DLD1 (cell line): ENCODE measurements around the gene NOXA1.

Experiments used
- in situ Hi-C: cut with HindIII; loops from 2 replicates; pipeline ENCODE4 v1.10.0; 2017; ENCODE audit warnings: low sequenced_read_pairs

The NOXA1 gene

DNA sequence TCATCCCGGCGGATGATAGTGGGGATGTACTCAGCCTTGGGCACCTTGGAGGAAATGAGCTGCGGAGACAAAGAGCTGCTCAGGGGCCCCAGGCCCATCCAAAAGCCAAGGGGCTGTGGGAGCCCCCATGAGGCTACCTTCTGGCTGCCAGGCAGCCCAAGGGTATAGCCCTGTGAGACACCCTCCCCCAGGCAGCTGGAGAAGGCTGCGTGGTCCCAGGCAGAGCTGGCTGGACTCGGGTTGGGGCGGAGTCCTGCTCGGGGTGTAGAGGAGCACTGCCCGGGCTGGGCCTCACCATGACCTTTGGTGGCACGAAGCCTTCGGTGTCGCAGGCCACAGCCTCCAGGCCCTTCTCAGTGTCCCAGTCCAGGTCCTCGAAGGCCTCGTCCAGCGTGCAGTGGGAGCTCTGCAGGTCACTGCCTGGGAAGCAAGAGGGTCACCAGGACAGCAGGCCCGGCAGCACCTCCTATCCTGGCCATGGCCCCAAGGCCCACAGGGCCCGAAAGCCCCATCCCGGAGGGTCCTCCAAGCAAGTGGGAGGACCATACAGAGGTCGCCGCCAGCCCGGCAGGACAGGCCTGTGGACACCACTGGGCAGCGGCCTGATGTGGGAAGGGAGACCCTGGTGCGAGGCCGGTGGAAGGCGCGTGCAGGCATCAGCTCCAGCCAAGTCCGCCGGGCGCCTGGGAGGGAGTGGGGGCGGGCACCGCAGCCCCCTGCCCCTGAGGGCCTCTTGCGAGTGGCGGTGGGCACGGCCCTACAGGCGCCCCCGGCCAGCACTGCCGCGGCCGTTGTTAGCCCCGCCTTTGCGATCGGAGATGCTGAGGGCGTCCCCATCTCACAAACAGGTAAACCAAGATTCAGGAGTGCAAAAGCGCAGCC lies 29.8 kb downstream of the NOXA1 start:
- in situ Hi-C loops: no loop called here

DNA sequence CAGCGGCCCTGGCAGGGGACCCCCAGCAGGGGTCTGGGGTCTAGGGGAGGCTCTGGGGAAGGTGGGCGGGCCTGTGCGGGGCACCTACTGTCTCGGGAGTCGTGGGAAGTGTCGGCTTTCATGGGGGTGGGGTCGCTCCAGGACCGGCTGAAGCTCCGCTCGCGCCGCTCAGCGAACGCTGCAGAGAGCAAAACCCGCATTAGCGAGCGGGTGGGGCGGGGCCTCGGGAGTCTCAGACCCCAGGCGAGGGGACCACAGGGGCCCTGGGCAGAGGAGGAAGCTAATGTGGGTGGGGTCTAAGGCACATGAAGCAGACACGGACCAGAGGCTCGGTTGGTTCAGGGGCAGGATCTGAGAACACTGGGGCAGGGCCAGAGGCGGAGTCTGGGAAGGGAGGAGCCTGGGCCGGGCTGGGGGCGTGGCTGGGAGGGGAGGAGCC lies 30.5 kb downstream of the NOXA1 start:
- in situ Hi-C loops: no loop called here

DNA sequence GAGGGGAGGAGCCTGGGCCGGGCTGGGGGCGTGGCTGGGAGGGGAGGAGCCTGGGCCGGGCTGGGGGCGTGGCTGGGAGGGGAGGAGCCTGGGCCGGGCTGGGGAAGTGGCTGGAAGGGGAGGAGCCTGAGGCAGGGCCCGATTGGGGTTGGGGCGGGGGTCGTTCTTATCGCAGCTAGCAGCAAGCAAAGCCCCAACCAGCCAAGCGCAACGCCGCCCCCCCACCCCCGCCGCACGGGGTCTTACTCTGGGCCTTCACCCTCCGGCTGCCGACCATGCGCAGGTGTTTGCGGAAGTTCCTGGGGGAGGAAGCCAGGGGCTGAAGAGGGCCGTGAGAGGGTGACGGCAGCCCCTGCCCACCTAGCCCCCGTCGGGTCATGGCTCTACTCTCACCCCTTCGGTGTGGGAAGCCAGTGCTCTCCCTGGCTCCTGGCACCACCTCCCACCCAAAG lies 31.0 kb downstream of the NOXA1 start:
- in situ Hi-C loops: no loop called here

DNA sequence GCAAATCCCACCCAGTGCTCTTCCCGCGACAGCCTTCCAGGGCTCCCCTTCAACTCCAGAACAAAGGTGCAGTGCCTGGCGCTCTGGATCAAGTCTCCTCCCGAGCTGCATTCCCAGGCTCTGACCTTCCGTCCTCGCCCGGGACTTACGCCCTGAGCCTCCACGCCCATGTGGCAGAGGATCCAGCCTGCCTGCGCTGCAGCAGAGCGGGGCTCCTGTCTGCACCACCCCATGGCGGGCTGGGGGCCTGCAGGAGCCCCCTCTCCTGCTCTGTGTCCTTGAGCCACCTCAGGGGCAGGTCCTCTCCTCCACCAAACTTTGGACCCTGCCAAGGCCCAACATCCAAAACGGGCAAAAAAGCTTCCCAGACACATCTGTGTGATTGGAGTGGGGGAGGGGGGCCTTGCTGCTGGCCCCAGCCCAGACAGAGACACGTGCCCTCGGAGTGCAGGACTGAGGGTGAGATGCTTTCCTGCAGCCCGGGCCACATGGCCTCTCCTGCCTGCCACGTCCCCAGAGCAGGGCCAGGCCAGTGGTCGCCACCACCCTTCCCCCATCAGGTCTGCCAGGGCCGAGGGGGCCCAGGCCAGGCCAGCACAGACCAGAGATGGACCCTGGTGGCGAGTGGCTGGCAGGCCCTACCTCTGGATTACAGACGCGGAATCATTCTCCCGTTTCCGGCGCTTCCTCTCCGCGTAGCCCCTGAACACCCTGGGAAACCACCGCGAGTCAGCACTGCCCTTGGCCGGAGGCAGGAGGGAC lies 31.6 kb downstream of the NOXA1 start:
- in situ Hi-C loops: no loop called here

DNA sequence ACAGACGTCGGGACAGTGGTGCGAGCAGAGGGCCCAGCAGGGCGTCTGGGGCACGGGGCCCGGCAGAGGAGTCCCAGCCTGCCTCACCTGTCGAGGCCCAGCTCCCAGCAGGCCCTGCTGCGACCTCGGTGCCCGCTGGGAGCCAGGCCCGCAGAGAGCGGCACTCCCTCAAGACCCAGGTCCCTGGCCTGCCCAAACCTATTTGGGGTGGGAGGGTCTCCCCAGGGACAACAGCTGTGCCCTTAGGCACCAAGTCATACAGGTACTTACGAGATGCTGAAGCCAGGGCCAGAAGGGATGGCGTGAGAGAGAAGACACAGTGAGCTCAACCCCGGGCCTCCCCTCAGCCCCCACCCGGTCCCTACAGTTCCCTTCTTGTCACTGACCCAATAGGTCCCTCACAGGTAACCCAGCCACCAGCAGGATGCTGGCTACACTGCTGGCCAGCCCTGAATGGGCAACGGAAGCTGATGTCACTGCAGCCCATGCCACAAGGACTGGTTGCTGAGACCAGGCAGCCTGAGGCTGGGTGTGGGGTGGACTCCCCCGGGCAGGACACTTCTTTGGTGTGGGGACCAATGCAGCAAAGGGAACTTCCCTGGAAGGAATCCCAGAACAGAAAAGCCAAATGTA lies 32.3 kb downstream of the NOXA1 start:
- in situ Hi-C loops: no loop called here

DNA sequence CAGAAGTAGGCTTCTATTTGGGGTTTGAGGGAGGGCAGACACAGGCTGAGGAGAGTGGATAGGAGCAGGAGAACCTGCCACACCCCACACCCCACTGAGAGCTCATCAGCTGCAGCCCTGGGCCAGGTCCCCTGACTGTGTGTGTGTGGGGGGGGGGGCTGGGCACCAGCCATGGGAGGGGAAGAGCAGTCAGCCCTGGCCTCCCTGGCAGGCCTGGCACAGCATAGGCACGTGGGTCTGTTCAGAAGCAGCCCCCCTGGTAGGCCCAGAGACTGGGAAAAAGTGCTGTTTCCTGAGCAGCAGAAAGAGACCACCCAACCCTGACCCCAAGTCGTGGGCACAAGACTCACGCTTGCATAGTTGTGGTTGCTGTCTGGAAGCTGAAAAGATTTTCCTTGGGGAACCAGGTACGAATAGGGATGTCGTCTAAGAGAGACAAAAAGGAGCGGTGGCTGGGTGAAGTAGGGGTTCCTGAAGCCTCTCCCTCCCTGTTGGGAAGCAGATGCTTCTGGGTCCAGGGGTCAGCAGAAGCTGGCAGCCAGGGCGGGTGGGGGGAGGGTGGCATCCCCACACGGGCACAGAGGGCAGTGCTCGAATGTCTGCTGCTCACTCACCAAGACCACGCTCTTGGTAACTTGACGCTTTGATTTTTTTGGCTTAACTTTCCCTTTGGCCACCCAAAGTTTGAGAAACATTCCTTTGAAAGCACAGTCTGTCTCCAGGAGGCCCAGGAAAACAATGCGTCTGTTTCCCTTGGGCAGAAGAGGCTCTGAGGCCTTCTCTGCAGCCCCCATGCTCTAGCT lies 33.1 kb downstream of the NOXA1 start:
- in situ Hi-C loops: no loop called here

DNA sequence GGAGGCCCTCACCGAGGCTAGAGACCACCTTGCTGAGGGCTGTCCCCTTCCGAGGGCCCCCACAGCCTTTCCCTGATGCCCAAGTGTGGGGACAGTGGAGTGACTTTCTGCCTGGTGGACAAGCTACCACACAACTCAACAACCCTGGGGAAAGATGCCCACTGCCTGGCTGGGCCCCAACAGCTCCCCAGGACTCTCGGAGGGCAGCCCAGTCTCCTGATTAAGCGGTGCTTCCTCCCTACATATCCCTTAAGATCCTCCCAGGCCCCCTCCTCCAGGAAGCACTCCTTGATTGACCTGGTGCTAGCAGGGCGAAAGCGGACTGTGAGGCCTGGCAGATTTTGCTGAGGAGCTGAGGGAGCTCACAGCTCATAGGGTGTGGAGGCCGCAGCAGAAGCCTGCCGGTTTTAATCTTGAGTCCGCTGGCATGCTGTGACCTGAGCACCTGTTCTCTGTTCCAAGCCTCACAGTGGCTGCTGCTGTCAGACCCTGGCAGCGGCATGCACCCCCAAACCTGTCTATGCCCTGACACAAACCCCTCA lies 33.7 kb downstream of the NOXA1 start:
- in situ Hi-C loops: no loop called here

DNA sequence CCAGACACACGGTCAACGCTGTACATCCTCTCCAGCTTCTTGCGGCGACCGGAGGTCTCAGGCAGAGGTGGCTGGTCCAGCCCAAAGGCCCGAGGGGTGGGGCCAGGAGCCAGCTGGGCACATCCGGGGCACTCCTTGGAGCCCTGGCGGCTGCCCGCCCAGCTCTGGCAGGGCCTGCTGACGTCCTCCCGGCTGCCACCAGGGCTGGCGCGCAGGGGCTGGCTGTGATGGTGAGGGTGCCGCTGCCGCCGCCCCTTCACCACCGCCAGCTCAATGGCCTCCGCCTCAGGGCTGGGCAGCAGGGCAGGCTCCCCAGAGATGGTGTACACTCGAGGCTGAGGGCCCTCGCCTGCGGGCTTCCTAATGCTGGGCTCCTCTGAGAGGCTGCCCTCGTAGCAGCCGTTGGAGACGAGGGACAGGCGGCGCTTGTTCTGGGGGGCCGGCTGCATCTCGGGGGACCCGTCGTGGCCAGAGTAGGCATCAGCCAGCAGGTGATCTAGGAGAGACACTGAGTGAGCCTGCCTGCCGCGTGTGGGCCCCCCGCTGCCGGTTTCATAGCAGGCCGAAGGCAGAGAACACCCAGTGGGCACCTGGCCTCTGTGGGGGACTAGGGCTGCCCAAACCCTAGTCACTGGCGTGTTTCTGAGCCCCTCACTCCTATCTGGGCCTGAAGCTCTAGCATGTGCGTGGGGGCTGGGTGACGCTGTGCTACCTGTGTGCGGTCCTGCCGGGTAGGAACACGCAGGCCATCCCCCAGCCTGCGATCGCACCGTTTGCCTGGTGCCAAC lies 34.4 kb downstream of the NOXA1 start:
- in situ Hi-C loops: no loop called here

DNA sequence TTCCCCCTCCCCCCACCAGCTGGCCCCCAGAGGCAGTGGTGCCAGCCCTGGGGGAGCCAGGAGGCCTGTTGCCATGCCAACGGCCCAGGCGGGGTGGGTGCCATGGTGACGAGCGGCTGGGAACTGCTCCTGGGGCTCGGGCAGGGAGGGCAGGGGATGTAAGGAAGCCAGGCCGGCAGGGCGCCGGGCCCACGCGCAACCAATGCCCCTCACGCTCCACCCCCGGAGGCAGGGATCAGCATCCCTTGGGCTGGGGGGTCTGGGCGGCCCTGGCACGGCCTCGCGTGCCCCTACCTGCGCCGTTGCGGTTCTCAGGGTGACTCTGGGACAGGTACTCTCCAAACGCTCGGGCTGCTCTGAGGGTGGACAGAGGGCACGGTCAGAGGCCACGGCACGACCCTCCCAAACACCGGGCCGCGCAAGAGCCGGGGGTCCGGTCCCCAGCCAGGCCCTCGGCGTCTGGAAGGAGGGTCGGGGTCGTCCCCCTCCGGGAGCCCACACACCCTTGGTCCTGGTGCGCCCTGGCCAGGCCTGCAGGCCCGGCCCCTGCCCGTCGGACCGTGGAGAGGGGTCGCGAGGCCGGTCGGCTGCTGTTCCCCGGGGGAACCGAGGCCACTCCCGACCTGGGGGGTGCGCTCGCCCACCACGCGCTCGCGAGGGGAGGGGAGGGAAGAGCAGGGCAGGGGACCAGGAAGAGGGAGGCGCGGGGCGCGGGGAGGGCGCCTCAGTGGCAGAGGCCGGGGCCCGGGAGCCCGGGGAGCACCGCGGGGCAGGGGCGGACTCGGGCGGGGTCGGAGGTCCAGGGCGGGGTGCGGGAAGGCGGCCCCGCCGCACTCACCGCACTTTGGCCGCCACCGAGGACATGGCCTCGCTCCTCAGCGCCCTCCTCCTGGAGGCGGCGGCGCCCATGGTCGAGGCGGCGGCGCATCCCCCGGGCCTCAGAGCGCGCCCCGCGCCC lies 35.3 kb downstream of the NOXA1 start:
- in situ Hi-C loops: no loop called here

DNA sequence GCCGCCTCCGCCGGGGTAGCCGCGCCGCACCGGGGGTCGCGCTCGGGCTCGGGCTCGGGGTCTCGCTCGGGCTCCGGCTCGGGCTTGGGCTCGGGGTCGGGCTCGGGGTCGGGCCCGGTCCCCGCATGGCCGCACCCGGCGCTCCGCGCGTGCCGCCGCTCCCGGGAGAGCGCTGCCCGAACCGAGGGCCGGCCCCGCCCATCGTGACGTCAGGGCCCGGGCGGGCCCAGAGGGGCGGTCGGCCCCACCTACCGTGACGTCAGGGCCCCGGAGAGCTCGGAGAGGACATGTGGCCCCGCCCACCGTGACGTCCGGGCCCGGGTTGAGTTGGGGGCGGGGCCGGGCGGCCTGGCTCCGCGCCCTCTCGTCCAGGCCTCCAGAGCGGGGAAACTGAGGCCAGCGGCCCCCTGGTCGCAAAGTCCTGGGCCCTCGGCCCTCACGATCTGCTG lies 36.0 kb downstream of the NOXA1 start, which contains the start of gene NSMF:
NSMF (minus strand) TSS at position 183 of the 449 bp plus-strand sequence. CDS start 232 bp downstream, outside the sequence.
- in situ Hi-C loops: no loop called here

DNA sequence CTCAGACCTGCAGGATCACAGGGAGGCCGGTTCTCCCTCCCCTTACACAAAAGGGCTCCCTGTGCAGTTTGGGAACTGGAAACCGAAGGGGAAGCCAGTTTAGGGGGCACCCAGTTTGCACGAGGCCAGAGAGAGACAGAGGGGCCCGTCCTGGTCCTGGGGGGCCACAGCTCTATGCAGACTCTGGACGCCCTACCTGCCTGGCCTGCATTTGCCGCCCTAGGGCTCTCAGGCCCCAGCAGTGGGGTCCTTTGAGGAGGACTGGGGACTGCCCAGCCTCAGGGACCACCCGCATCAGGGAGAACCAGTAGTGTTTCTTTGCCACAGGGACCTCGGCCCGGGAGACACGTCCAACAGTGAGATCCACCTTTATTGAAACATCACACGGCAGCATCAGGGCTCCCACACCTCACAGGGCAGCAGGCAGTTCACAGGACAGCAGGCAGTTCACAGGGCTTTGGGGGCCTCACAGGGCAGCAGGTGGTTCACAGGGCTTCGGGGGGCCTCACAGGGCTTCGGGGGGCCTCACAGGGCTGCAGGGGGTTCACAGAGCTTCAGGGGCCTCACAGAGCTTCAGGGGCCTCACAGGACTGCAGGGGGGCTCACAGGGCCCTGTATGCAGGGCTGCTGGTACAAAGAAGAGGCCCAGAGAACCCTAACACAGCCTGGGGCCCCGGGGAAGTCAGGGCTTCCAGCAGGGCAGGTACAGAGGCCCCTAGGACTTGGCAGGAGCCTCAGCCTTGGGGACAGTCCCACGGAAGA lies 36.6 kb downstream of the NOXA1 start:
- in situ Hi-C loops: no loop called here

DNA sequence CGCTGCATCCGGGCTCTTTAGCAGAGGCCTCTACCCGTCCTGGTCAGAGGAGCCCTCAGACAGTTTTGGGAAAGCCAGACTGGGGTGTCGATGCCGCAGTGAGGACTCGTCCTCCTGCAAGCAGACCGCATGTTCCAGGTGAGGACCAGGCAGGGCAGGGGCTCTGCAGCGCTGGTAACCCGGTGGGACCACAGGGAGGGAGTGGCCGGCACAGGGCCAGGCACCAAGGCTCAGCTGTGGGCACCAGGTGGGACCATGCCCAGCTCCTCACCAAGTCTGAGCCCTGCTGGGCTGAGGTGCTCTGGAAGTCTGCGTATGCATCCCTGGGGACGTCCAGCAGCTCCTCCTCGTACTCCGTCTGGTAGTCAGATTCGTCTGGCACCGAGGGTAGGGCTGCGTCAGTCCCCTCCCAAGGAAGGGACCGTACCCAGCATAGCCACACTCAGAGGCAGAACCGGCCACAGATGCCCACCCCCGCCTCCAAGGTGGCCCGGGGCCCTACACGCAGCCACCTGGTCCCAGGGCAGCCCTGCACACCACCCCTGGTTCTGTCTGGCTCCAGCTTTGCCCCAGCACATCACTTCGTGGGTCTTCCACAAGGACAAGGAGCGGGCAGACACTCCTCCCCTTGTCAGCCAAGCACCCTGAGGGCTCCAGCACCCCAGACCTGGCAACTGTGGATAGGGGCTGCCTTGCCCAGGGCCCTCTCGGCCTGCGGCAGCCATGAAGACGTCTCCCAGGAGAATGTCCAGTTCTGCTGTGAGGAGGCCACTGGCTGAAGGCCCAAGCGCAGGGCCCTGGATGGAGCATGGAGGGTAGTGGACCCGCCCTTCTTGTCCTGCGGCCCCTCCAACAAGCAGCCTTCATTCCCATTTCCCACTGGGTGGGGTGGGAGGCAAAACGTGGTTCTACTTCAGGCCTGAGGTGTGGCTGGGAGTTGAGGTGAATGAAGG lies 37.4 kb downstream of the NOXA1 start:
- in situ Hi-C loops: no loop called here

DNA sequence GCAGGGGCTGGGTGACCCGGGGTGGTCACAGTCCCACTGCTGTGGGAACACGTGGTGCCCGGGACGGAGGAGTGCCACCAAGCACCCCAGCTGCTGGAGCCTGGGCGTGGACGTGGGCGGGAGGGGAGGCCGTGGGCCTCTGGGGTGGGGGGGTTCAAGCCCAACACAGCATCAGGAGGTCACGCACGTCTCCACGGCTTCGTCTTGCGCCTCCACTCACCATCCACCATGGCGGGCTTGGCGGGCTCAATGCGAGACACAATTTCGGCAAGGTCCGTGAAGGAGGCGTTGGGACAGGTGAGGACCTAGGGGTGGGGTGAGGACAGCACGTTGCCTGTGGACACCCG lies 38.1 kb downstream of the NOXA1 start:
- in situ Hi-C loops: no loop called here

DNA sequence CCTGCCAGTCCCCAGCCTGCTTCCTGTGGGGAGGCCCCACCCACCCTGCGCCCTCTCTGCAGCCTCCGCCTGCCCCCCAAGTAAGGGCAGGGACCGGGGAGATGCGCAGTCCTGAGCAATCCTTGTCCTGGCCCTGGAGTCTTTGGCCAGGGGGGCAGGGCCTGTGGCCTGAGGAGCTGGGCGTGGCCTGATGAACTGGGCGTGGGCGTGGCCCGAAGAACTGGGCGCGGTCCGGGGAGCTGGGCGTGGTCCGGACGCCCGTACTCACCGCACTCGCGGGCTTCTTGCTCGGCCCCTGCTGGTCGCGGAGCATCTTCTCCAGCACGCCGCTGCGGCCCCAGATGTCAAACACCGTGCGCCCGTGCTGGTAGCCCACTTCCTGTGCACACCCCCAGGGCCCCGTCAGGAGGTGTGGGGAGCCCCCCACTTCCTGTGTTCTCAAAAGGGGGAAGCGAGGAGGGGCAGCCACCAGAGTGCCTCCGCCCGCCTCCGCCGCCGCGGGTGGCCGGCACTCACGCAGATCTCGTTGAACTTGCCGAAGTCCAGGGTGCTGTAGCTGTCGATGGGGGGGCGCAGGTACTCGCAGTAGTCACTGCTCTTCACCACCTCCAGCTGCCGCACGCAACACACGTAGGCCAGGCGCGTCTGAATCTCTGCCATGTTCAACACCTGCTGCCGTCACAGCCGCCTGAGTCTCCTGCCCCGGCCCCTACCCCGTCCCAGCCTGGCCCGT lies 38.6 kb downstream of the NOXA1 start:
- in situ Hi-C loops: no loop called here

DNA sequence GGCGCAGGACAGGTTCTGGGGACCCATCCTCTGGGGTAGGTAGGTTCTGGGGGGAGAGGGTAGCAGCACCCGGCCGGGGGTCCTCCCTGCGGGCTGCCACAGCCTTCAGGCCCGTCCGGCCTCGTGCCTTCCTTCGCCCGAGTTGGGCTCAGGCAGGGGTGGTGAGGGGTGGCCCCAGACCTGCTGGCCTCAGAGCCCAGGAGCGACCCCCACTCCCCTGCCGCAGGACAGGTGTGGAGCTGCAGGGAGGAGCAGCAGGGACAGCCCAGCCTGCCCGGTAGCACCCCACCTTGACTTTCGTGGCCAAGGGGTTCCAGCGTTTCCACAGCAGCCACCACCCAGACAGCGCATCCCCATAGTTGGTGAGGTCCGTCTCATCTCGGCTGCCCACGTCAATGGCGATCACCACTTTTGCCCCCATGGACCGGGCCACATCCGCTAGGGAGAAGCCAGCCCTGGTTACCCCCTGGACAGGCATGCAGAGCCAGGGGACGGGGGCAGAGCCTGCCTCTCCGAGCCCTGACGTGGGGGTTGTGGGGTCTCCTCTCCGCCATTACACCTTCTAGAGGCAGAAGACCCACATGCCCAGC lies 39.3 kb downstream of the NOXA1 start:
- in situ Hi-C loops: no loop called here
